Measurements from ENCODE around the gene AZGP1.
"Not testable (repeated sequence)": the region's sequence is repeated elsewhere in the genome, so short reads cannot be mapped to it uniquely, and the experiment has no call there.

Gene AZGP1

GRCh38 chr7:99975782-99976521 lies at the start of gene AZGP1:
AZGP1 (minus strand) TSS chr7:99976031; CDS start chr7:99976020, 11 bp downstream.
- no peak for DNase-seq

DNA sequence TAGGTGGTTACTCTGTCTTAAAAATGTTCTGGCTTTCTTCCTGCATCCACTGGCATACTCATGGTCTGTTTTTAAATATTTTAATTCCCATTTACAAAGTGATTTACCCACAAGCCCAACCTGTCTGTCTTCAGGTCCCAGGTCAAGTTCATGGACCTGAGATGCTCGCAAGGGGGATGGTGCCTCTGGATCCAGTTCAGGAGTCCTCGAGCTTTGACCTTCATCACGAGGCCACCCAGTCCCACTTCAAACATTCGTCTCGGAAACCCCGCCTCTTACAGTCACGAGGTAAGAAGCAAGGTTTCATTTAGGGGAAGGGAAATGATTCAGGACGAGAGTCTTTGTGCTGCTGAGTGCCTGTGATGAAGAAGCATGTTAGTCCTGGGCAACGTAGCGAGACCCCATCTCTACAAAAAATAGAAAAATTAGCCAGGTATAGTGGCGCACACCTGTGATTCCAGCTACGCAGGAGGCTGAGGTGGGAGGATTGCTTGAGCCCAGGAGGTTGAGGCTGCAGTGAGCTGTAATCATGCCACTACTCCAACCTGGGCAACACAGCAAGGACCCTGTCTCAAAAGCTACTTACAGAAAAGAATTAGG lies 48.3 kb upstream of the AZGP1 start:
- DNase-seq: no peak

- no peak for DNase-seq
These were observed 47.7 kb upstream of the AZGP1 start for GRCh38 chr7:100023526-100023925.

DNA sequence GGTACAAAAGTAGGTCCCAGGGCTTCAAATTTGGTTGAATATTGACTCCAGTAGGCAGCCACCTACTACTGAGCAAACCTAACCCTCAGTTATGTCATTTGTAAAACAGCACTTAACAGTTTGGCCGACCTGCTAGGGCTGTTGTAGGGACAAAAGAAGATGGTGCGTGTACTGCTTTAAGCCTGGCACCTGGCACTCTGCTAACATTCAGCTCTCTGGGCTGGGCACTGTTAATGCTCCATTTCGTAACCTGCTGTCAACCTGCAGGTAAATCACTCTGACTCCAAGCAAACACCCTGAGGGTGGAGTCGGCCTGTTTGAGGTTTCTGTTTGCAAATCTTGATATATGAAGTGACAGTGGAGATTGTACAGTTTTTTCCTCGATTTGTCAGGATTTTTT lies 46.8 kb upstream of the AZGP1 start:
- DNase-seq: no peak

- no peak for DNase-seq
These were observed 45.5 kb upstream of the AZGP1 start for GRCh38 chr7:100021297-100021696.

DNA sequence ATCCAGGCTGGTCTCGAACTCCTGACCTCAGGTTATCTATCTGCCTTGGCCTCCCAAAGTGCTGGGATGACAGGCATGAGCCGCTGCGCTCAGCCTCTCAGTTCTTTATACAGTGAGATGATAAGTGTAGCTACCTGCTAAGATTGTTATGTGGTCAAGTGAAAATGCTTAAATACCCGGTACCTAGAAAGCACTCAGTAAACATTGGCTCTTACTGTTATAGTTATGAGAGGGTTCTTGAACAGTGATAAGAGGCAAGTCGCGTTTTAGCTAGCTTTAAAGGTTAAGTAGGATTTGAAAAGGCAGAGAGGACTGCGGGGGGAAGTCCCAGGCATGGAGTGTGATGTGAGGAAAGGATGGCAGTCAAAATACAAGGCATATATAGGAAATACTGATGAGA lies 44.1 kb upstream of the AZGP1 start:
- no peak for DNase-seq

- DNase-seq: no peak
These were observed 42.0 kb upstream of the AZGP1 start for GRCh38 chr7:100017875-100018274.

DNA sequence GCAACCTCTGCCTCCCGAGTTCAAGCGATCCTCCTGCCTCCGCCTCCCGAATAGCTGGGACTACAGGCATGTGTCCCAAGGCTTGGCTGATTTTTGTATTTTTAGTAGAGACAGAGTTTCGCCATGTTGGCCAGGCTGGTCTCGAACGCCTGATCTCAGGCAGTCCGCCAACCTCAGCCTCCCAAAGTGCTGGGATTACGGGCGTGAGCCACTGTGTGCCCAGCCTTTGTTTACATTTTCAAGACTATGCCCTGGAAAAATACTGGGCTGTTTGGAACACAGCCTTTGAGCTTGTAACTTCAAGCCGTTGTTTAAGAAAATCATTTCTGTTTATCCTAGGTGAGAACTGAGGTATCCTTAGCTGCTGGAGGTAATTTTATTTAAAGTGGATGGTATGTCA lies 41.5 kb upstream of the AZGP1 start:
- DNase-seq: no peak

DNA sequence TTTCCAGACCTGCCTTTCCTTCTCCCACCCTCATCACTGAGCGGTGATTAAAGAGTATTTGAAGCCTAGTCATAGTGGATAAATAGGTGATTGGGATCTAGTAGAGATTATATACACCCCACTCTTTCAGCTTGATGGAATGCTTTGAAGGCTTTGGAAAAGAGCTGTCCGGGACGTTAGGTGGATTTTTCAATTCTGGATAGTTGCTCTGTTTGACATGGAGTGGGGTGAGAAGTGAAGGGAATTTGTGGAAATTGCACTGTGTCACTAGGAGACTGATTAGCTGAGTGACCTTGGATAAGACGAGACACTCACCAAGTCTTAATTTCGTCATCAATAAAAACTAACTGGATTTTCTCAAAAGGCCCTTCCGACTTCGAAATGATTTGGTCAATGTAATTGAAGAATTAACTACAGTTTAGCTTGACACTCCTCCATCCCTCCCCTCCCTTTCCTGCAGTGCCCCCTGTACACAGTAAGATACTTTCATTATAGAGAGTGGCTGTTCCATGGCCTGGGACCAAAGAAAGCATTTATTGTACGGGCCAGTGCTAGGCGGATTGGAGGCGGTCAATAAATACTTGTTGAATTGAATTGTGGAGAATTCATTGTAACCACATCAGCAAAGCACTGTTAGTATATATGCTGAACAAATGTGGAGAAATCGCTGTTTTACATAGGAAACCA lies 40.5 kb upstream of the AZGP1 start:
- DNase-seq: no peak

DNA sequence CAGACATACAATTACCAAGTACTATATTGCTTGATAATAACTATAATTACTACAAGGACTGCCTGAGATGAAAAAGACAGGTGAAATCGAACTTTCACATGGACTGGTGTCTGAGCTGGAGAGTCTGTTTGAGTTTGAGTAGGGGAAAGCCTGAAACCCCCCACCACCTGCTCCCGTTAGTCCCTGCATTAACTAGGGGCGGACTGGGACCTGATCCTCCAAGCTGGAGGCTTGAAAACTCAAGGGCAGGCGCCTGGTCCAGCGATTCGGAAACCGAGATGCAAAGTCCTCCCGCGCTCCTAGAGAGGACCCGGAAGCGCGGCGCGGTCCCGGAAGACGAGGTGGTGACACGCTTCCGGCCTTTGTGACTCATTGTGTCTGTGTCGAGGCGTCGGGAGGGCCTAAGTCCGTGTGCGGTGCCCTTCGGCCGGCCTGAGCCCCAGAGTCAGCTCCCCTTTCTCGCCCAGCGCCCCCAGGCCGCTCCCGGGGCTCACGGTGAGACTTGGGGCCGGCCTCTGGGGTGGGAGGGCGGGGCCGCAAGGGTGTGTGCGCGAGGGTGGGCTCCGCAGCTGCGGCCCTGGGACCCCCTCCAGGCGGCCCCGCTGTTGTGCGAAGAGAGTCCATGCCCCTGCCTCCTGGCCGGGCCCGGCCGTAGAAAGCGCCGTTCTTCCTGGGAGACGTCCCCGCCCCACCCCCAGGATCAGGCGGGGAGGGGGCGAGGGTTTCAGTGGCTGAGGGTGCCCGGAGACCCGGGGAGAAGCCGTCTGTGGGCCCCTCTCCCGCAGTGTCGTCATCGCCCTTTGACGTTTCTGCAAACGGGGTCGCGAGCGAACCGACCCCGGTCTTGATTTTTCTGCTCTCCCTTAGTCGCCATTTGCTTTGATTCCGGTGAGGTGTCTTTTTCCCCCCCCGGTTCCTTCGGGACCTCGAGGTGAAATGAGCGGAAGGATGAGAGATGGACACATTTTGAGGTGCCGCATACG lies 39.7 kb upstream of the AZGP1 start, which contains the start of gene ZKSCAN1:
Gene ZKSCAN1, plus strand, starts transcription at position 365 of the 983 bp plus-strand sequence. CDS start 7,911 bp downstream, outside the sequence.
- peak; percentile 22 for DNase-seq

DNA sequence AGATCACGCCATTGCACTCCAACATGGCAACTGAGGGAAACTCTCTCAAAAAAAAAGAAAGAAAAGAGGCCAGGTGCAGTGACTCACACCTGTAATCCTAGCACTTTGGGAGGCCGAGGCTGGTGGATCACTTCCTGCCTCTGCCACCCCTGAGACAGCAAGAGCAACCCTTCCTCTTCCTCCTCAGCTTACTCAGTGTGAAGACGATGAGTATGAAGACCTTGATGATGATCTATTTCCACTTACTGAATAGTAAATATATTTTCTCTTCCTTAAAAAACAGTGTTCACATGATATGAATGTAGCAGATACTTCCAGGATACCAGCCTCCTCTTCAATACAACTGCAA lies 37.5 kb upstream of the AZGP1 start:
- DNase-seq: no peak

DNA sequence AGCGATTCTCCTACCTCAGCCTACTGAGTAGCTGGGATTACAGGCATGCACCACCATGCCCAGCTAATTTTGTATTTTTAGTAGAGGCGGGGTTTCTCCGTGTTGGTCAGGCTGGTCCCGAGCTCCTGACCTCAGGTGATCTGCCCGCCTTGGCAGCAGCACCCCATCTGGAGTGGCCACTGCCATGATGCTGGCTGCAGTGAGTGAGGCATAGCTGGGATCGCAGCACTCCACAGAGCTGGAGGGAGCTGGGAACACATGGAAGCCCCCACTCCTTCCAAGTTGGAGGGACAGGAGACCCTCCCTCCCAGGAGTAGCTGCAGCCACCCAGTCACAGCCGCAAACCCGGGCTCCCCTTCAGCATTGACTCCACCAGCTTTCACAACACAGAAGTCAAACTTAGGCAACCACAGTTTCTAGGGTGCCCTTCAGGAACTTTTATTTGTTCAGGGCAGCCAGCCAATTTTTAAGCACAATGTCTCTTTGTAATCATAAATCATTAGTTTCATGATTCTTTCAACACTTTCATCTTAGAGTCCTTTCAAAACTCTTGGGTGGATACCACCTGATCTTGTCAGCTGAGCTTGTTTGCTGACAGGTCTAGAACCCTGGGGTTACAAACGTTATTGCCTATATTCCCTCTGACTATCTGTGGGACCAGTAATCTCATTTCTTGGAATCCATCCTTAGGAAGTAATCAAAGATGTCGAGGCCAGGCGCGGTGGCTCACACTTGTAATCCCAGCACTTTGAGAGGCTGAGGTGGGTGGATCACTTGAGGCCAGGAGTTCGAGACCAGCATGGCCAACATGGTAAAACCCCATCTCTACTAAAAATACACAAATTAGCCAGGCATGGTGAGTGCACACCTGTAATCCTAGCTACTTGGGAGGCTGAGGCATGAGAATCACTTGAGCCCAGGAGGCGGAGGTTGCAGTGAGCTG lies 36.8 kb upstream of the AZGP1 start:
- not testable (repeated sequence) for DNase-seq

DNA sequence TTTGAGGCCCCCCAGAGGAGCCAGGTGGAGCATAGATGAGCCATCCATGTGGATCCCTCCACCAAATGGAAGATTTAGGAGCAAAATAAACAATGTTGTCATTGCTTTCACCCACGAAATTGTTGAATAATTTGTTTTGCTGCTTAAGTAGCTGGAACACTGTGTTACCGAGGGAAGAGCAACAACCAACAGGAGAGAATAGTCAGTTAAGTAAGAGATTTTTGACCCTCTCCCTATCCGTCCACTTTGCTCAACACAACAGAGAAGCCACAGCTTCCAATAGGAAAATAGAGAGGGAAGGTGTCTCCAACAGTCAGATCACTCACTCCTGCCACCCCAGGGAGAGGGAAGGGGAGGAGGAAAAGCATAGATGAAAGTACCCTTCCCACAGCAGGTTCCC lies 35.7 kb upstream of the AZGP1 start:
- DNase-seq: no peak

DNA sequence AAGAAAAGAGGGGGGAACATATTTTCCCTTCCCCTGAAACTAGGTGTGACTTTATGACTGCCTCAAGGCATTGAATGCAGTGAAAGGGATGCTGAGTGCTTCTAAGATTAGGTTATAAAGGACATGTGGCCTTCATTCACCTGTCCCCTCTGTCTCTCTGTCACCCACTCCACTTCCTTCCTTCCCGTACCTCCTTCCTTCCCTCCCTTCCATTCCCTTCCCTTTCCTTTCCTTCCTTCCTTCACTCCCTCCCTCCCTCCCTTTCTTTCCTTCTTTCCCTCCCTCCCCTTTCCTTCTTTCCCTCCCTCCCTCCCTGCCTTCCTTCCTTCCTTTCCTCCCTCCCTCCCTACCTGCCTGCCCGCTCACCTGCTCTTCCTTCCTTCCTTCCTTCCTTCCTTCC lies 35.1 kb upstream of the AZGP1 start:
- DNase-seq: no peak

GRCh38 chr7:100009952-100010351 lies 34.1 kb upstream of the AZGP1 start:
- not testable (repeated sequence) for DNase-seq

GRCh38 chr7:100008525-100008924 lies 32.7 kb upstream of the AZGP1 start:
- DNase-seq: no peak

DNA sequence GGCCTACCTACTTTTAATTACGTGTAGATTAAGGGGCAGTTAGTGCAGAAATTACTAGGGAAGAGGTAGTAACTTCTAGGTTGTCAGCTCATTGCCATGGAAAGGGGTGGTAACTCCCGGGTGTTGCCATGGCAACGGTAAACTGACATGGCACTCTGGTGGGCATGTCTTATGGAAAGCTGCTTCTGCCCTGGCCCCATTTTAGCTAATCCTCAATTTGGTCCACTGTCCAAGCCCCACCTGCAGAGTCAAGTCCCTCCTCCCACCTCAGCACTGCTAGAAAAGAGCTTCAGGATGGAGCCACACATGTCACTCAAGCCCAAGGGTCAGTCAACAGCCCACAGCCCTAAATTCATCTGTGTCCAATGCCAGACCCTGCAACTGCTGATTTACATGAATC lies 32.1 kb upstream of the AZGP1 start:
- DNase-seq: no peak

- DNase-seq: no peak
These were observed 28.2 kb upstream of the AZGP1 start for GRCh38 chr7:100003711-100004661.

- DNase-seq: no peak
These were observed 24.4 kb upstream of the AZGP1 start for GRCh38 chr7:100000239-100000638.

DNA sequence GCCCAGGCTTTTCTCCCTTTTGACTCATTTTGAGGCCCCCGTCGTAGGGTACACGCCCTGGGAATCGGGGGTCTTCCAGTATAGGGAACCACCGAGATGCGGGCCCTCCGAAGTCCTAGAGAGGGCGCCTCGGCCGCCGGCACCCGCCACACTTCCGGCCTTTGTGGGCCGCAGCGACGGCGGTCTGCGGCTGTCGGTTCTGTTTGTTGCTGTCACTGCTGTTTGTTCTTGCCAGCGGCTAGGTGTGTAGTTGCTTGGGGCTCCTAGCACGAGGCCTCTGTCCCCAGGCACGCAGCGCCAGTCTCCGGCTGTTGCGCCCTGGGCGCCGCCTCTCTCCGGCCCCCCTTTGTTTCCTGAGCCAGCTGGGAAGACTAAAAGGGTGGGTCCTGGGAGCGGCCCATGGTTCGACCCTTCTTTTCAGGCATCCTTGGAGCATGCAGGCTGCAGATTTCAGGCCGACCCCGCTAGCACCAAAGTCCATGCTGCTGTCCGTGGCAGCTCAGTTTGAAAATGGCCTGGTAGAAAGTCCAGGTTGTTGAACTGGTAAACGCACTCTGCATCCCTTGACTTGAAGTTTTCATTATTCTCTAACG lies 21.8 kb upstream of the AZGP1 start:
- no peak for DNase-seq
